ENCODE measurements around the gene DBT. TPM values are rescaled to one million over a fixed set of nuclear protein-coding genes. Genes with fewer than 3 reads are reported as not detected.
"Not testable (repeated sequence)": the region's sequence is repeated elsewhere in the genome, so short reads cannot be mapped to it uniquely, and the experiment has no call there.

Gene DBT
- total RNA-seq, 1 experiment from 2014 or later, result 14.0 TPM

- ChIA-PET POLR2A (no interaction called here), CTCF (no interaction called here), RAD21 (ENCODE audit: low non-redundant PET in 1 of 2, low total read pairs in 2 of 2, uncharacterized antibody in 2 of 2, unreplicated experiment in 2 of 2) (no interaction called here)
- DNase-seq (ENCODE audit: low read depth, low spot score) (no peak), ATAC-seq (no peak)
- Histone ChIP-seq H3K9me2 (ENCODE audit: insufficient read depth) (no peaks in the 10 kb centered on the region), H3K9me3 (ENCODE audit: control insufficient read depth in 1 of 2, insufficient read depth in 1 of 2, low read depth in 1 of 2, low read length in 2 of 2) (no peaks in the 10 kb centered on the region), H3K9ac (ENCODE audit: low read length) (no peak overlapping the region), H3K36me3 (ENCODE audit: control insufficient read depth in 1 of 2, insufficient read depth in 2 of 2, low read length in 2 of 2) (no peaks in the 10 kb centered on the region), H4K20me1 (ENCODE audit: insufficient read depth) (no peaks in the 10 kb centered on the region), H3K27ac (ENCODE audit: low read depth, low read length) (no peak overlapping the region), H3K4me2 (ENCODE audit: low read length) (no peak overlapping the region), H3K27me3 (ENCODE audit: insufficient read depth, low read length) (no peaks in the 10 kb centered on the region), H2AFZ (ENCODE audit: low read depth, low read length, poor library complexity, severe bottlenecking) (no peak overlapping the region), H3K79me2 (ENCODE audit: insufficient read depth, low read length) (peaks cover 7% of the 10 kb centered on the region), H3K4me3 (replicated peaks in 1 of 2; ENCODE audit: low read depth in 1 of 2, low read length in 2 of 2) (no peak overlapping the region), H3K4me1 (ENCODE audit: control insufficient read depth in 1 of 2, insufficient read depth in 2 of 2, low read length in 2 of 2) (peaks cover 0 to 6% of the 10 kb centered on the region in 2 experiments; a peak in 1 of 4 replicates)
- no peak for TF ChIP-seq CBX3 (IDR thresholded peaks at IDR 0.05; ENCODE audit: low read depth)
- TF ChIP-seq SIN3A (IDR thresholded peaks at IDR 0.05; ENCODE audit: low read depth), result no peak
- no peak for TF ChIP-seq REST (IDR thresholded peaks at IDR 0.05; ENCODE audit: low read depth)
- no peak for TF ChIP-seq ATF3 (IDR thresholded peaks at IDR 0.05)
- TF ChIP-seq ELF1 (IDR thresholded peaks at IDR 0.05; ENCODE audit: borderline replicate concordance, low read depth), result no peak
- TF ChIP-seq EGR1 (IDR thresholded peaks at IDR 0.05; ENCODE audit: low read depth), result no peak
- intact Hi-C loops (cut with micrococcal nuclease), result no loop called here
- no TSS peak for BruUV-seq (replicated peaks)
Measured at GRCh38 chr1:100261686-100262085, 12.1 kb upstream of the DBT start.

- RAD21 ChIA-PET (ENCODE audit: low non-redundant PET in 1 of 2, low total read pairs in 2 of 2, uncharacterized antibody in 2 of 2, unreplicated experiment in 2 of 2); H3K9ac ChIP-seq (ENCODE audit: low read length); H3K4me2 ChIP-seq (ENCODE audit: low read length); ATAC-seq; H3K9me2 ChIP-seq (ENCODE audit: insufficient read depth); H2AFZ ChIP-seq (ENCODE audit: low read depth, low read length, poor library complexity, severe bottlenecking); H3K4me1 ChIP-seq (ENCODE audit: control insufficient read depth in 1 of 2, insufficient read depth in 2 of 2, low read length in 2 of 2); H3K27me3 ChIP-seq (ENCODE audit: insufficient read depth, low read length); BruUV-seq (replicated peaks); CTCF ChIA-PET; intact Hi-C loops (cut with micrococcal nuclease); H3K27ac ChIP-seq (ENCODE audit: low read depth, low read length); H3K79me2 ChIP-seq (ENCODE audit: insufficient read depth, low read length); H3K36me3 ChIP-seq (ENCODE audit: control insufficient read depth in 1 of 2, insufficient read depth in 2 of 2, low read length in 2 of 2); H3K4me3 ChIP-seq (replicated peaks in 1 of 2; ENCODE audit: low read depth in 1 of 2, low read length in 2 of 2); H4K20me1 ChIP-seq (ENCODE audit: insufficient read depth); DNase-seq (ENCODE audit: low read depth, low spot score); POLR2A ChIA-PET; H3K9me3 ChIP-seq (ENCODE audit: control insufficient read depth in 1 of 2, insufficient read depth in 1 of 2, low read depth in 1 of 2, low read length in 2 of 2): not testable (repeated sequence)
Measured at GRCh38 chr1:100258427-100258826, 8.8 kb upstream of the DBT start.

- H3K9me3 ChIP-seq (ENCODE audit: control insufficient read depth in 1 of 2, insufficient read depth in 1 of 2, low read depth in 1 of 2, low read length in 2 of 2); H3K9ac ChIP-seq (ENCODE audit: low read length); H3K4me1 ChIP-seq (ENCODE audit: control insufficient read depth in 1 of 2, insufficient read depth in 2 of 2, low read length in 2 of 2); H3K79me2 ChIP-seq (ENCODE audit: insufficient read depth, low read length); BruUV-seq (replicated peaks); H3K27ac ChIP-seq (ENCODE audit: low read depth, low read length); H2AFZ ChIP-seq (ENCODE audit: low read depth, low read length, poor library complexity, severe bottlenecking); intact Hi-C loops (cut with micrococcal nuclease); H3K4me2 ChIP-seq (ENCODE audit: low read length); H3K27me3 ChIP-seq (ENCODE audit: insufficient read depth, low read length); H4K20me1 ChIP-seq (ENCODE audit: insufficient read depth); RAD21 ChIA-PET (ENCODE audit: low non-redundant PET in 1 of 2, low total read pairs in 2 of 2, uncharacterized antibody in 2 of 2, unreplicated experiment in 2 of 2); ATAC-seq; H3K4me3 ChIP-seq (replicated peaks in 1 of 2; ENCODE audit: low read depth in 1 of 2, low read length in 2 of 2); DNase-seq (ENCODE audit: low read depth, low spot score); POLR2A ChIA-PET; H3K36me3 ChIP-seq (ENCODE audit: control insufficient read depth in 1 of 2, insufficient read depth in 2 of 2, low read length in 2 of 2); H3K9me2 ChIP-seq (ENCODE audit: insufficient read depth); CTCF ChIA-PET: not testable (repeated sequence)
Measured at GRCh38 chr1:100256273-100256672, 6.6 kb upstream of the DBT start.

Measured in HCT116 (cell line).